DOHH2 (cell line): ENCODE measurements around the gene C2orf69.

Experiments
- H3F3A ChIP-seq: fragments of 200-600 bp; sonication (generic), shearing (Covaris generic); 2 replicates; pipeline ENCODE4 v1.6.0; 2016; ENCODE audit warnings: antibody characterized with exemption, mild to moderate bottlenecking; ENCODE audit not compliant: control insufficient read depth, insufficient read depth
- H3K27ac ChIP-seq: fragments of 200-600 bp; sonication (generic); 2 replicates; pipeline ENCODE4 v1.5.1; 2014; ENCODE audit warnings: low read depth, mild to moderate bottlenecking, low read length, moderate library complexity
- H3K27me3 ChIP-seq: fragments of 200-600 bp; sonication (generic); 2 replicates; pipeline ENCODE4 v1.6.1; 2014; ENCODE audit warnings: mild to moderate bottlenecking, low read length, mixed read lengths; ENCODE audit not compliant: control insufficient read depth
- H3K36me3 ChIP-seq: fragments of 200-600 bp; sonication (generic); 2 replicates; pipeline ENCODE4 v1.6.1; 2014; ENCODE audit warnings: mild to moderate bottlenecking, low read length, moderate library complexity, mixed read lengths; ENCODE audit not compliant: control insufficient read depth
- H3K4me1 ChIP-seq: fragments of 200-600 bp; sonication (generic); 2 replicates; pipeline ENCODE4 v1.6.1; 2014; ENCODE audit warnings: mild to moderate bottlenecking, low read length, mixed read lengths; ENCODE audit not compliant: control insufficient read depth
- H3K4me2 ChIP-seq: fragments of 200-600 bp; sonication (generic); 2 replicates; pipeline ENCODE4 v1.6.0; 2014; ENCODE audit warnings: mild to moderate bottlenecking, low read length, moderate library complexity
- H3K4me3 ChIP-seq: fragments of 200-600 bp; sonication (generic); 2 replicates; pipeline ENCODE4 v1.5.1; 2014; ENCODE audit warnings: mild to moderate bottlenecking, low read length, mixed read lengths
- H3K79me2 ChIP-seq: fragments of 200-600 bp; sonication (generic); 2 replicates; pipeline ENCODE4 v1.6.1; 2014; ENCODE audit warnings: mild to moderate bottlenecking, low read length, mixed read lengths; ENCODE audit not compliant: control insufficient read depth
- H3K9me2 ChIP-seq: fragments of 200-600 bp; sonication (generic); replicated peaks from 2 replicates; pipeline ENCODE4 v1.6.1; 2014; ENCODE audit warnings: mild to moderate bottlenecking, low read length, mixed read lengths; ENCODE audit not compliant: control insufficient read depth
- H3K9me3 ChIP-seq: fragments of 200-600 bp; sonication (generic); 2 replicates; pipeline ENCODE4 v1.6.1; 2014; ENCODE audit warnings: antibody characterized with exemption, low read length, mixed read lengths; ENCODE audit not compliant: control insufficient read depth, insufficient read depth
- H4K20me1 ChIP-seq: fragments of 200-600 bp; sonication (generic); 2 replicates; pipeline ENCODE4 v1.6.0; 2014; ENCODE audit warnings: low read depth, mild to moderate bottlenecking, antibody characterized with exemption, low read length, moderate library complexity; ENCODE audit not compliant: control insufficient read depth, insufficient read depth
- EZH2phosphoT487 ChIP-seq: fragments of 200-600 bp; sonication (generic); IDR thresholded peaks from 2 replicates; pipeline ENCODE4 v1.6.1; 2017; ENCODE audit warnings: borderline replicate concordance, mild to moderate bottlenecking, antibody characterized with exemption, low read length, moderate library complexity, mixed read lengths
- TF ChIP-seq, protein P1 (sequence below): fragments of 200-600 bp; sonication (generic); IDR thresholded peaks from one replicate; pipeline ENCODE4 v1.5.1; 2014; ENCODE audit warnings: antibody characterized with exemption, mild to moderate bottlenecking, low read depth, low read length; ENCODE audit not compliant: poor library complexity, severe bottlenecking

Gene C2orf69

DNA sequence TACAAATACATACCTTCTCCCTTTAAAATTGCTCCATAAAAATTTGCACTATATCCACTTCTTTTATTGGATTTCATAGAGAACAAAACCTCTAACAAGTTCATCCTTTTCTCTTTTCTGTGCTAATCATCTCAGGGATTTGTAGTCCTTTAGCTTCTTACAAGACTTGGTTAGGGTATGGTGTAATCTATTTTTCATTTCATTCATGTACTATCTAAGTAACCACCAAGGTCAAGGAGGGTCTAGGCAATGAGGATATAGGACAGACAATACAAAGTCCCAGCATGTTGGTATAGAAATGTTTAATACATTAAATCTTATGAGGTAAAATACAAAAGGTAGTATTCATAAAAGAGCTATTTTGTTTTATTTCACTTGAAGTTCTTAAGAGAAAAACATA is 17.5 kb downstream of the C2orf69 start:
- Histone ChIP-seq H3K36me3 (peaks cover 90% of the 10 kb centered on the region), H3K4me2 (no peak overlapping the region), H3K27me3 (no peaks in the 10 kb centered on the region), H3K27ac (no peak overlapping the region), H4K20me1 (peaks cover 4% of the 10 kb centered on the region; the same call in 1 of the 2 replicates), H3F3A (peaks cover 24% of the 10 kb centered on the region), H3K9me3 (no peaks in the 10 kb centered on the region), H3K79me2 (peaks cover 52% of the 10 kb centered on the region), H3K9me2 (no peaks in the 10 kb centered on the region), H3K4me1 (no peaks in the 10 kb centered on the region), H3K4me3 (no peak overlapping the region)
- TF ChIP-seq, protein P1, sequence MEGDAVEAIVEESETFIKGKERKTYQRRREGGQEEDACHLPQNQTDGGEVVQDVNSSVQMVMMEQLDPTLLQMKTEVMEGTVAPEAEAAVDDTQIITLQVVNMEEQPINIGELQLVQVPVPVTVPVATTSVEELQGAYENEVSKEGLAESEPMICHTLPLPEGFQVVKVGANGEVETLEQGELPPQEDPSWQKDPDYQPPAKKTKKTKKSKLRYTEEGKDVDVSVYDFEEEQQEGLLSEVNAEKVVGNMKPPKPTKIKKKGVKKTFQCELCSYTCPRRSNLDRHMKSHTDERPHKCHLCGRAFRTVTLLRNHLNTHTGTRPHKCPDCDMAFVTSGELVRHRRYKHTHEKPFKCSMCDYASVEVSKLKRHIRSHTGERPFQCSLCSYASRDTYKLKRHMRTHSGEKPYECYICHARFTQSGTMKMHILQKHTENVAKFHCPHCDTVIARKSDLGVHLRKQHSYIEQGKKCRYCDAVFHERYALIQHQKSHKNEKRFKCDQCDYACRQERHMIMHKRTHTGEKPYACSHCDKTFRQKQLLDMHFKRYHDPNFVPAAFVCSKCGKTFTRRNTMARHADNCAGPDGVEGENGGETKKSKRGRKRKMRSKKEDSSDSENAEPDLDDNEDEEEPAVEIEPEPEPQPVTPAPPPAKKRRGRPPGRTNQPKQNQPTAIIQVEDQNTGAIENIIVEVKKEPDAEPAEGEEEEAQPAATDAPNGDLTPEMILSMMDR, result no peak
- no peak for TF ChIP-seq EZH2phosphoT487

DNA sequence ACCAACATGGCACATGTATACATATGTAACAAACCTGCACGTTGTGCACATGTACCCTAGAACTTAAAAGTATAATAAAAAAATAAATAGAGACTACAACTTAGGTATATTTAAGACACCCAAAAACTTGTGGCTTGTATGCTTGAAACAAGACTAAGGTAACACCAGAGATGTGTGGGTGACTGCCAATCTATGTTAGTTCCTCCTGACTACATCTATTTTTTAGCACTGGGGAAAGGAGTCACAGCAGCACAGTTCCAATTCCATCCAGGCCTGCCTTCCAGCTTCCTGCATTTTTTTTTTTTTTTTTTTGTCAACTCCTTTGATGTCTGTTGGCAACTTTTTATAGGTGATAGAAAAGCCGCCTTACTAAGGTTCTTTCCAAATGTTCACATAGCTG is 18.2 kb downstream of the C2orf69 start:
- Histone ChIP-seq H4K20me1 (peaks cover 4% of the 10 kb centered on the region; the same call in 1 of the 2 replicates), H3K9me3 (no peaks in the 10 kb centered on the region), H3K27me3 (no peaks in the 10 kb centered on the region), H3F3A (peaks cover 29% of the 10 kb centered on the region), H3K4me1 (no peaks in the 10 kb centered on the region), H3K4me3 (no peak overlapping the region), H3K4me2 (no peak overlapping the region), H3K36me3 (peaks cover 92% of the 10 kb centered on the region), H3K9me2 (no peaks in the 10 kb centered on the region), H3K79me2 (peaks cover 46% of the 10 kb centered on the region), H3K27ac (no peak overlapping the region)
- no peak for TF ChIP-seq EZH2phosphoT487
- TF ChIP-seq, protein P1, result no peak

DNA sequence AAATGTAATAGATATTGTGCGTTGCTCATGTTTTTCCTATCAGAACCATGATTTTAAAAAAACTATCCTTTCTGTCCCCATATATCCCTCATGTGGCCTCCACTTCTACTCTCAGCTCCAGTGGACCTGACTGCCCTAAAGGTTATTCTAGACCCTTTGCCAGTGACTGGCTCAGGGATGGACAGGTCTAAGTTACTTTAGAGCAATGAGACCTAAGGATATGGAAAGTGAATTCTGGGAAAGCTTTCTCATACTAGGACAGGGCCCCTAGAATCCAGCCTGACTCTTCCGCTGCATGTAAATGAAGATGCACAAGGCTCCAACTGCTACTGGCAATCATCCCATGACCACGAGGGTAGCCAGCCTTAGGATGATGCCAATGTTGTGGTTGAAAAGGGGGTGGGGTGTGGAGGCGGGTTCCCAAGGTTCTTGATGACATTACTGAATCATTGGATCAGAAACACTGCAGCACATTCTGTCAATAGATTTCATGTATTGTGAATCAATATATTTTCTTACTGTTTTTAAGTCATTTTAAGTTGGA is 21.3 kb downstream of the C2orf69 start:
- no peak overlapping the region for H3K4me3 ChIP-seq
- no peaks in the 10 kb centered on the region for H3K4me1 ChIP-seq
- no peaks in the 10 kb centered on the region for H3K27me3 ChIP-seq
- peaks cover 19% of the 10 kb centered on the region for H3K79me2 ChIP-seq
- H4K20me1 ChIP-seq, result peaks cover 4% of the 10 kb centered on the region; the same call in 1 of the 2 replicates
- no peak overlapping the region for H3K4me2 ChIP-seq
- H3K36me3 ChIP-seq, result peaks cover 69% of the 10 kb centered on the region
- peaks cover 31% of the 10 kb centered on the region for H3F3A ChIP-seq
- TF ChIP-seq, protein P1, result no peak
- no peak for TF ChIP-seq EZH2phosphoT487
- H3K27ac ChIP-seq, result no peak overlapping the region
- H3K9me3 ChIP-seq, result no peaks in the 10 kb centered on the region
- H3K9me2 ChIP-seq, result no peaks in the 10 kb centered on the region
